OCI-LY3 (cell line): ENCODE data around the gene IFI6.
A peak's percentile ranks its signal among the peaks of the same experiment; 100 is the strongest.

Experiments used
- H2AFZ ChIP-seq: fragments of 200-600, 300-600 bp; shearing (Covaris generic); 2 replicates; pipeline ENCODE4 v1.6.0; 2014; ENCODE audit warnings: antibody characterized with exemption, low read depth, low read length
- H3K27ac ChIP-seq: fragments of 200-600, 300-600 bp; sonication (generic); 2 replicates; pipeline ENCODE4 v1.5.1; 2014; ENCODE audit warnings: mild to moderate bottlenecking, low read length, moderate library complexity, mixed read lengths
- H3K27me3 ChIP-seq: fragments of 200-600, 300-600 bp; sonication (generic); 2 replicates; pipeline ENCODE4 v1.6.1; 2014; ENCODE audit warnings: low read depth, low read length, mixed read lengths
- H3K36me3 ChIP-seq: fragments of 200-600, 300-600 bp; sonication (generic); replicated peaks from 2 replicates; pipeline ENCODE3; 2014; ENCODE audit warnings: low read depth, low read length, mixed read lengths
- H3K4me1 ChIP-seq: fragments of 300-600, 200-600 bp; sonication (generic); 2 replicates; pipeline ENCODE4 v1.6.1; 2014; ENCODE audit warnings: low read length, mixed read lengths
- H3K4me2 ChIP-seq: fragments of 200-600, 300-600 bp; sonication (generic); 2 replicates; pipeline ENCODE4 v1.6.1; 2014; ENCODE audit warnings: low read length, mixed read lengths
- H3K4me3 ChIP-seq: fragments of 300-600, 200-600 bp; sonication (generic); 2 replicates; pipeline ENCODE4 v1.5.1; 2014; ENCODE audit warnings: antibody characterized with exemption, mild to moderate bottlenecking, low read length, moderate library complexity
- H3K79me2 ChIP-seq: fragments of 300-600, 200-600 bp; shearing (Covaris generic); 2 replicates; pipeline ENCODE4 v1.6.1; 2014; ENCODE audit warnings: mild to moderate bottlenecking, low read length, mixed read lengths
- H3K9ac ChIP-seq: fragments of 300-600, 200-600 bp; shearing (Covaris generic); 2 replicates; pipeline ENCODE4 v1.6.0; 2014; ENCODE audit warnings: mild to moderate bottlenecking, low read length, moderate library complexity
- H3K9me3 ChIP-seq: fragments of 200-600, 300-600 bp; shearing (Covaris generic); 2 replicates; pipeline ENCODE4 v1.6.1; 2014; ENCODE audit warnings: low read length, mixed read lengths; ENCODE audit not compliant: insufficient read depth
- H4K20me1 ChIP-seq: fragments of 200-600, 300-600 bp; sonication (generic); 2 replicates; pipeline ENCODE4 v1.6.1; 2016; ENCODE audit warnings: low read length, mixed read lengths; ENCODE audit not compliant: insufficient read depth
- CTCF ChIP-seq: fragments of 200-600, 300-600 bp; sonication (generic); IDR thresholded peaks from 2 replicates; pipeline ENCODE4 v1.5.1; 2014; ENCODE audit warnings: antibody characterized with exemption, low read length, low read depth
- EZH2phosphoT487 ChIP-seq: fragments of 200-600 bp; shearing (Covaris generic); IDR thresholded peaks from 2 replicates; pipeline ENCODE4 v1.6.1; 2018; ENCODE audit warnings: antibody characterized with exemption, mixed run types, low read depth

The IFI6 gene

GRCh38 chr1:27656157-27656893 lies 15.7 kb downstream of the IFI6 start:
- peaks cover 27% of the 10 kb centered on the region for H3K4me1 ChIP-seq
- no peak overlapping the region for H3K4me3 ChIP-seq
- H3K27me3 ChIP-seq = no peaks in the 10 kb centered on the region
- H4K20me1 ChIP-seq = no peaks in the 10 kb centered on the region
- no peaks in the 10 kb centered on the region for H3K36me3 ChIP-seq
- no peak overlapping the region for H3K9ac ChIP-seq
- no peaks in the 10 kb centered on the region for H3K9me3 ChIP-seq
- TF ChIP-seq EZH2phosphoT487 = no peak
- peak; percentile 27; the same call in 1 of the 2 replicates for TF ChIP-seq CTCF
- H3K79me2 ChIP-seq = no peaks in the 10 kb centered on the region
- H3K27ac ChIP-seq = no peak overlapping the region
- no peak overlapping the region for H3K4me2 ChIP-seq
- H2AFZ ChIP-seq = no peak overlapping the region

GRCh38 chr1:27655151-27655937 lies 16.6 kb downstream of the IFI6 start:
- no peaks in the 10 kb centered on the region for H3K27me3 ChIP-seq
- no peaks in the 10 kb centered on the region for H3K79me2 ChIP-seq
- H3K4me2 ChIP-seq = no peak overlapping the region
- H3K9me3 ChIP-seq = no peaks in the 10 kb centered on the region
- H3K4me1 ChIP-seq = peaks cover 25% of the 10 kb centered on the region
- no peaks in the 10 kb centered on the region for H3K36me3 ChIP-seq
- H2AFZ ChIP-seq = no peak overlapping the region
- H3K4me3 ChIP-seq = no peak overlapping the region
- H3K27ac ChIP-seq = no peak overlapping the region
- H3K9ac ChIP-seq = no peak overlapping the region
- TF ChIP-seq CTCF (no peak), EZH2phosphoT487 (no peak)
- H4K20me1 ChIP-seq = no peaks in the 10 kb centered on the region

- H3K36me3 ChIP-seq = no peaks in the 10 kb centered on the region
- H3K4me2 ChIP-seq = no peak overlapping the region
- no peak for TF ChIP-seq EZH2phosphoT487
- no peak for TF ChIP-seq CTCF
- H3K27me3 ChIP-seq = no peaks in the 10 kb centered on the region
- H3K4me3 ChIP-seq = no peak overlapping the region
- H3K9ac ChIP-seq = no peak overlapping the region
- no peaks in the 10 kb centered on the region for H3K79me2 ChIP-seq
- H2AFZ ChIP-seq = no peak overlapping the region
- H4K20me1 ChIP-seq = no peaks in the 10 kb centered on the region
- H3K9me3 ChIP-seq = no peaks in the 10 kb centered on the region
- H3K27ac ChIP-seq = no peak overlapping the region
- peaks cover 14% of the 10 kb centered on the region for H3K4me1 ChIP-seq
Observed at GRCh38 chr1:27652111-27652864, 19.7 kb downstream of the IFI6 start.
